ENCODE measurements around the gene KLHL26.

- TF ChIP-seq, protein P1, sequence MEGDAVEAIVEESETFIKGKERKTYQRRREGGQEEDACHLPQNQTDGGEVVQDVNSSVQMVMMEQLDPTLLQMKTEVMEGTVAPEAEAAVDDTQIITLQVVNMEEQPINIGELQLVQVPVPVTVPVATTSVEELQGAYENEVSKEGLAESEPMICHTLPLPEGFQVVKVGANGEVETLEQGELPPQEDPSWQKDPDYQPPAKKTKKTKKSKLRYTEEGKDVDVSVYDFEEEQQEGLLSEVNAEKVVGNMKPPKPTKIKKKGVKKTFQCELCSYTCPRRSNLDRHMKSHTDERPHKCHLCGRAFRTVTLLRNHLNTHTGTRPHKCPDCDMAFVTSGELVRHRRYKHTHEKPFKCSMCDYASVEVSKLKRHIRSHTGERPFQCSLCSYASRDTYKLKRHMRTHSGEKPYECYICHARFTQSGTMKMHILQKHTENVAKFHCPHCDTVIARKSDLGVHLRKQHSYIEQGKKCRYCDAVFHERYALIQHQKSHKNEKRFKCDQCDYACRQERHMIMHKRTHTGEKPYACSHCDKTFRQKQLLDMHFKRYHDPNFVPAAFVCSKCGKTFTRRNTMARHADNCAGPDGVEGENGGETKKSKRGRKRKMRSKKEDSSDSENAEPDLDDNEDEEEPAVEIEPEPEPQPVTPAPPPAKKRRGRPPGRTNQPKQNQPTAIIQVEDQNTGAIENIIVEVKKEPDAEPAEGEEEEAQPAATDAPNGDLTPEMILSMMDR (IDR thresholded peaks at IDR 0.05): no peak
- no peak for TF ChIP-seq POLR2A (IDR thresholded peaks at IDR 0.05)
Measured at GRCh38 chr19:18669883-18670282, 33.1 kb downstream of the KLHL26 start.
